ENCODE data around the gene CCDC60. TPM values are rescaled to one million over a fixed set of nuclear protein-coding genes. Genes with fewer than 3 reads are reported as not detected.

The CCDC60 gene
- total and polyA plus RNA-seq, 4 experiments from 2014 or later, result not detected

GRCh38 chr12:119363037-119363436, 28.5 kb downstream of the CCDC60 start:
- Mint-ChIP-seq H3K27me3 (peaks cover 2 to 5% of the 10 kb centered on the region in 2 donors), H3K4me1 (no peaks in the 10 kb centered on the region), H3K4me3 (no peak overlapping the region), H3K9me3 (peaks cover 0 to 5% (median 0%) of the 10 kb centered on the region in 8 donors), H3K36me3 (no peaks in the 10 kb centered on the region), H3K27ac (no peak overlapping the region)
- DNase-seq, result no peak
- Histone ChIP-seq H3K27ac (ENCODE audit: low read depth, low read length) (no peak overlapping the region), H3K27me3 (ENCODE audit: insufficient read depth, low read length) (no peaks in the 10 kb centered on the region), H3K4me3 (ENCODE audit: low read length in 2 of 2) (no peak overlapping the region), H3K36me3 (ENCODE audit: insufficient read depth, low read length) (no peaks in the 10 kb centered on the region), H3K4me1 (ENCODE audit: insufficient read depth, low read length) (no peaks in the 10 kb centered on the region), H3K9me3 (ENCODE audit: control insufficient read depth in 1 of 2, low read length in 2 of 2) (no peaks in the 10 kb centered on the region)
- ChIA-PET CTCF (ENCODE audit: partially characterized antibody) (no interaction called here), POLR2A (ENCODE audit: partially characterized antibody) (no interaction called here)
- intact Hi-C loops (cut with micrococcal nuclease), result no loop called here

- no peak for DNase-seq
- Histone ChIP-seq H3K27ac (ENCODE audit: low read depth, low read length) (no peak overlapping the region), H3K27me3 (ENCODE audit: insufficient read depth, low read length) (no peaks in the 10 kb centered on the region), H3K4me1 (ENCODE audit: insufficient read depth, low read length) (no peaks in the 10 kb centered on the region), H3K4me3 (ENCODE audit: low read length in 2 of 2) (no peak overlapping the region), H3K9me3 (ENCODE audit: control insufficient read depth in 1 of 2, low read length in 2 of 2) (no peaks in the 10 kb centered on the region), H3K36me3 (ENCODE audit: insufficient read depth, low read length) (no peaks in the 10 kb centered on the region)
- Mint-ChIP-seq H3K4me1 (no peaks in the 10 kb centered on the region), H3K9me3 (peaks cover 0 to 3% (median 0%) of the 10 kb centered on the region in 8 donors), H3K27me3 (peaks cover under 1 to 5% of the 10 kb centered on the region in 2 donors), H3K27ac (no peak overlapping the region), H3K4me3 (no peak overlapping the region), H3K36me3 (no peaks in the 10 kb centered on the region)
- ChIA-PET CTCF (ENCODE audit: partially characterized antibody) (no interaction called here), POLR2A (ENCODE audit: partially characterized antibody) (no interaction called here)
- intact Hi-C loops (cut with micrococcal nuclease), result no loop called here
Measured at GRCh38 chr12:119363490-119363889, 29.0 kb downstream of the CCDC60 start.

GRCh38 chr12:119365451-119365850, 30.9 kb downstream of the CCDC60 start:
- H3K27ac Mint-ChIP-seq, result no peak overlapping the region

GRCh38 chr12:119366007-119366406, 31.5 kb downstream of the CCDC60 start:
- H3K27ac ChIP-seq (ENCODE audit: low read depth, low read length), result no peak overlapping the region
- H3K27me3 ChIP-seq (ENCODE audit: insufficient read depth, low read length), result no peaks in the 10 kb centered on the region
- peaks cover 0 to 3% (median 0%) of the 10 kb centered on the region in 8 donors for H3K9me3 Mint-ChIP-seq
- ChIA-PET CTCF (ENCODE audit: partially characterized antibody) (no interaction called here), POLR2A (ENCODE audit: partially characterized antibody) (no interaction called here)
- no peaks in the 10 kb centered on the region for H3K9me3 ChIP-seq (ENCODE audit: control insufficient read depth in 1 of 2, low read length in 2 of 2)
- no peaks in the 10 kb centered on the region for H3K4me1 Mint-ChIP-seq
- H3K27ac Mint-ChIP-seq, result no peak overlapping the region
- intact Hi-C loops (cut with micrococcal nuclease), result no loop called here
- no peak overlapping the region for H3K4me3 Mint-ChIP-seq
- H3K36me3 ChIP-seq (ENCODE audit: insufficient read depth, low read length), result no peaks in the 10 kb centered on the region
- H3K4me1 ChIP-seq (ENCODE audit: insufficient read depth, low read length), result no peaks in the 10 kb centered on the region
- no peaks in the 10 kb centered on the region for H3K36me3 Mint-ChIP-seq
- H3K27me3 Mint-ChIP-seq, result peaks cover 0 to 5% of the 10 kb centered on the region in 2 donors
- H3K4me3 ChIP-seq (ENCODE audit: low read length in 2 of 2), result no peak overlapping the region
- DNase-seq, result no peak

More at GRCh38 chr12:119365451-119365850, 30.9 kb downstream of the CCDC60 start:
- H3K4me1 Mint-ChIP-seq, result no peaks in the 10 kb centered on the region
- Histone ChIP-seq H3K4me1 (ENCODE audit: insufficient read depth, low read length) (no peaks in the 10 kb centered on the region), H3K4me3 (ENCODE audit: low read length in 2 of 2) (no peak overlapping the region), H3K27ac (ENCODE audit: low read depth, low read length) (no peak overlapping the region), H3K36me3 (ENCODE audit: insufficient read depth, low read length) (no peaks in the 10 kb centered on the region), H3K27me3 (ENCODE audit: insufficient read depth, low read length) (no peaks in the 10 kb centered on the region), H3K9me3 (ENCODE audit: control insufficient read depth in 1 of 2, low read length in 2 of 2) (no peaks in the 10 kb centered on the region)
- intact Hi-C loops (cut with micrococcal nuclease), result no loop called here
- ChIA-PET POLR2A (ENCODE audit: partially characterized antibody) (no interaction called here), CTCF (ENCODE audit: partially characterized antibody) (no interaction called here)
- peaks cover 0 to 5% of the 10 kb centered on the region in 2 donors for H3K27me3 Mint-ChIP-seq
- H3K36me3 Mint-ChIP-seq, result no peaks in the 10 kb centered on the region
- peaks cover 0 to 3% (median 0%) of the 10 kb centered on the region in 8 donors for H3K9me3 Mint-ChIP-seq
- H3K4me3 Mint-ChIP-seq, result no peak overlapping the region
- no peak for DNase-seq

- Histone ChIP-seq H3K27ac (ENCODE audit: low read depth, low read length) (no peak overlapping the region), H3K27me3 (ENCODE audit: insufficient read depth, low read length) (no peaks in the 10 kb centered on the region), H3K9me3 (ENCODE audit: control insufficient read depth in 1 of 2, low read length in 2 of 2) (no peaks in the 10 kb centered on the region), H3K36me3 (ENCODE audit: insufficient read depth, low read length) (no peaks in the 10 kb centered on the region), H3K4me1 (ENCODE audit: insufficient read depth, low read length) (no peaks in the 10 kb centered on the region), H3K4me3 (ENCODE audit: low read length in 2 of 2) (no peak overlapping the region)
- peaks cover 0 to 3% (median 0%) of the 10 kb centered on the region in 8 donors for H3K9me3 Mint-ChIP-seq
- CTCF ChIA-PET (ENCODE audit: partially characterized antibody), result no interaction called here
- peaks cover 3% of the 10 kb centered on the region in 2 donors for H3K27me3 Mint-ChIP-seq
- no peak overlapping the region for H3K27ac Mint-ChIP-seq
- POLR2A ChIA-PET (ENCODE audit: partially characterized antibody), result no interaction called here
- intact Hi-C loops (cut with micrococcal nuclease), result no loop called here
- H3K36me3 Mint-ChIP-seq, result no peaks in the 10 kb centered on the region
- H3K4me3 Mint-ChIP-seq, result no peak overlapping the region
- no peaks in the 10 kb centered on the region for H3K4me1 Mint-ChIP-seq
- DNase-seq, result no peak
Measured at GRCh38 chr12:119369161-119369560, 34.6 kb downstream of the CCDC60 start.

- no peaks in the 10 kb centered on the region for H3K9me3 ChIP-seq (ENCODE audit: control insufficient read depth in 1 of 2, low read length in 2 of 2)
- no peak overlapping the region for H3K27ac Mint-ChIP-seq
- no peaks in the 10 kb centered on the region for H3K36me3 ChIP-seq (ENCODE audit: insufficient read depth, low read length)
- POLR2A ChIA-PET (ENCODE audit: partially characterized antibody), result no interaction called here
- H3K4me3 ChIP-seq (ENCODE audit: low read length in 2 of 2), result no peak overlapping the region
- H3K4me3 Mint-ChIP-seq, result no peak overlapping the region
- no peak overlapping the region for H3K27ac ChIP-seq (ENCODE audit: low read depth, low read length)
- no peak for DNase-seq
- intact Hi-C loops (cut with micrococcal nuclease), result no loop called here
- peaks cover 3 to 6% of the 10 kb centered on the region in 2 donors for H3K27me3 Mint-ChIP-seq
- H3K36me3 Mint-ChIP-seq, result no peaks in the 10 kb centered on the region
- no peaks in the 10 kb centered on the region for H3K4me1 Mint-ChIP-seq
- H3K4me1 ChIP-seq (ENCODE audit: insufficient read depth, low read length), result no peaks in the 10 kb centered on the region
- no peaks in the 10 kb centered on the region for H3K27me3 ChIP-seq (ENCODE audit: insufficient read depth, low read length)
- CTCF ChIA-PET (ENCODE audit: partially characterized antibody), result no interaction called here
- H3K9me3 Mint-ChIP-seq, result peaks cover 0 to 3% (median 0%) of the 10 kb centered on the region in 8 donors
Measured at GRCh38 chr12:119369907-119370546, 35.5 kb downstream of the CCDC60 start.

- Histone ChIP-seq H3K27me3 (ENCODE audit: insufficient read depth, low read length) (no peaks in the 10 kb centered on the region), H3K36me3 (ENCODE audit: insufficient read depth, low read length) (no peaks in the 10 kb centered on the region), H3K4me1 (ENCODE audit: insufficient read depth, low read length) (no peaks in the 10 kb centered on the region), H3K4me3 (ENCODE audit: low read length in 2 of 2) (no peak overlapping the region), H3K27ac (ENCODE audit: low read depth, low read length) (no peak overlapping the region), H3K9me3 (ENCODE audit: control insufficient read depth in 1 of 2, low read length in 2 of 2) (no peaks in the 10 kb centered on the region)
- H3K36me3 Mint-ChIP-seq, result no peaks in the 10 kb centered on the region
- no peak overlapping the region for H3K4me3 Mint-ChIP-seq
- ChIA-PET CTCF (ENCODE audit: partially characterized antibody) (no interaction called here), POLR2A (ENCODE audit: partially characterized antibody) (no interaction called here)
- intact Hi-C loops (cut with micrococcal nuclease), result no loop called here
- H3K27ac Mint-ChIP-seq, result no peak overlapping the region
- H3K4me1 Mint-ChIP-seq, result no peaks in the 10 kb centered on the region
- no peak for DNase-seq
- H3K9me3 Mint-ChIP-seq, result no peaks in the 10 kb centered on the region
- H3K27me3 Mint-ChIP-seq, result peaks cover 3 to 7% of the 10 kb centered on the region in 2 donors
Measured at GRCh38 chr12:119372540-119372939, 38.0 kb downstream of the CCDC60 start.

Measured in CD4-positive, alpha-beta memory T cell (primary cell).